Stomach (tissue), 9 donors: Measurements from ENCODE around the gene FOXD2. TPM values are rescaled to one million over a fixed set of nuclear protein-coding genes. Genes with fewer than 3 reads are reported as not detected.

Experiments
- DNase-seq, 2 donors: peaks; one replicate each; pipeline versions ENCODE4 v3.0.0 to v3.0.0-alpha.2; 2013 to 2019
- H3K27ac ChIP-seq, 5 donors: fragments of 200-600 bp in 4 of 5; sonication (generic) in 4 of 5; one replicate each; pipeline ENCODE4 v1.5.1; 2013 to 2019; ENCODE audit warnings: mild to moderate bottlenecking in 1 of 5, moderate library complexity in 1 of 5
- H3K27me3 ChIP-seq, 3 donors: fragments of 200-600 bp; sonication (generic); one replicate each; pipeline ENCODE4 v1.5.1; 2017 to 2019; ENCODE audit warnings: mixed run types in 1 of 3
- H3K36me3 ChIP-seq, 4 donors: fragments of 200-600 bp; sonication (generic); 1 replicate in 3 of 4; 2 replicates in 1 of 4; pipeline ENCODE4 v1.5.1; 2016 to 2019
- H3K4me1 ChIP-seq, 4 donors: fragments of 200-600 bp; sonication (generic); one replicate each; pipeline ENCODE4 v1.5.1; 2016 to 2019
- H3K4me3 ChIP-seq, 4 donors: fragments of 200-600 bp; sonication (generic) in 3 of 4; one replicate each; pipeline ENCODE4 v1.5.1; 2016 to 2019; ENCODE audit warnings: mild to moderate bottlenecking in 1 of 4
- H3K9me3 ChIP-seq, 4 donors: fragments of 200-600 bp; sonication (generic); one replicate each; pipeline ENCODE4 v1.5.1; 2016 to 2019
- CTCF ChIP-seq, 7 experiments: fragments of 450-650 bp in 4 of 7; fragments of 200-600 bp in 3 of 7; sonication (generic) in 3 of 7; IDR thresholded peaks; one replicate each; pipeline ENCODE4 v1.5.1; 2016 to 2019; ENCODE audit warnings: antibody characterized with exemption in 7 of 7, control low read depth in 2 of 7, mild to moderate bottlenecking in 1 of 7
- EP300 ChIP-seq: sonication (generic); formaldehyde crosslinking; IDR thresholded peaks from one replicate; pipeline ENCODE4 v1.6.1; 2017; ENCODE audit warnings: antibody characterized with exemption
- POLR2A ChIP-seq, 4 donors: fragments of 450-650 bp; IDR thresholded peaks; one replicate each; pipeline ENCODE4 v1.6.1; 2016; ENCODE audit warnings: antibody characterized with exemption in 4 of 4, control low read depth in 2 of 4, mild to moderate bottlenecking in 1 of 4, moderate library complexity in 1 of 4
- POLR2AphosphoS5 ChIP-seq, 3 donors: sonication (generic); formaldehyde crosslinking; IDR thresholded peaks; one replicate each; pipeline ENCODE4 v1.6.1; 2016; ENCODE audit warnings: antibody characterized with exemption in 3 of 3
- WGBS, 5 donors: extraction: QIAGEN DNeasy Blood & Tissue Kit in 3 of 5; methylation state at CpG; one replicate each; pipeline versions ENCODE4 v1.1.5 to v1.1.7; 2013 to 2018; 5-methylcytosine and 5-hydroxymethylcytosine counted together
- intact Hi-C: fragments of 100-400 bp; cut with DNase I; formaldehyde crosslinking; loops from one replicate; pipeline ENCODE4 v1.15.1; 2023; ENCODE audit warnings: low total_unique reads
- polyA plus RNA-seq, 3 donors: library from polyadenylated mRNA; stranded (reverse); fragments of 200-250 nt; gene quantifications; one replicate each; pipeline ENCODE4 v1.2.3, GENCODE V29; 2013
- total RNA-seq, 5 donors: library from RNA; depleted of rRNA; stranded (reverse); fragments of >200 nt; gene quantifications; one replicate each; pipeline versions ENCODE4 v1.1.0 to v1.2.3, GENCODE V29; 2014 to 2016
- donor health status: healthy with polysubstance abuse.
- donor health status: Bipolar disorder and iron deficiency.
- donor health status: healthy.

The FOXD2 gene
- total and polyA plus RNA-seq, 8 donors: under 0.01 to 47.5 (median 0.12) TPM; not detected in 4

- intact Hi-C loops: no loop called here
- Histone ChIP-seq H3K36me3 (no peaks in the 10 kb centered on the region), H3K4me1 (peaks cover under 1 to 1% (median 1%) of the 10 kb centered on the region in 4 donors), H3K4me3 (no peak overlapping the region), H3K27ac (no peak overlapping the region), H3K27me3 (peaks cover under 1 to 61% (median 24%) of the 10 kb centered on the region in 3 donors), H3K9me3 (no peaks in the 10 kb centered on the region)
- no peak for DNase-seq
- 43 to 54% (median 49%) methylated on average over 2 of the region's 2 CpGs for WGBS, 5 donors
- no peak for TF ChIP-seq POLR2A (IDR thresholded peaks at IDR 0.05)
- no peak for TF ChIP-seq CTCF (IDR thresholded peaks at IDR 0.05)
- no peak for TF ChIP-seq EP300
- no peak for TF ChIP-seq POLR2AphosphoS5 (IDR thresholded peaks at IDR 0.05)
Observed at GRCh38 chr1:47411436-47411835, 26.4 kb upstream of the FOXD2 start.

GRCh38 chr1:47412437-47412836 is 25.4 kb upstream of the FOXD2 start:
- H3K9me3 ChIP-seq: no peaks in the 10 kb centered on the region
- no peaks in the 10 kb centered on the region for H3K36me3 ChIP-seq
- H3K4me3 ChIP-seq: no peak overlapping the region
- WGBS, 5 donors: 86 to 93% (median 89%) methylated on average over 6 to 14 of the region's 14 CpGs
- TF ChIP-seq POLR2AphosphoS5 (IDR thresholded peaks at IDR 0.05) (no peak), EP300 (no peak), CTCF (IDR thresholded peaks at IDR 0.05) (no peak), POLR2A (IDR thresholded peaks at IDR 0.05) (no peak)
- H3K27ac ChIP-seq: no peak overlapping the region
- H3K4me1 ChIP-seq: peaks cover 3 to 10% (median 4%) of the 10 kb centered on the region in 4 donors
- peaks cover 11 to 71% (median 34%) of the 10 kb centered on the region in 3 donors for H3K27me3 ChIP-seq
- no peak for DNase-seq
- intact Hi-C loops: no loop called here

- DNase-seq: no peak
- Histone ChIP-seq H3K9me3 (no peaks in the 10 kb centered on the region), H3K27ac (no peak within 1 kb of the TSS), H3K36me3 (no peaks in the 10 kb centered on the region), H3K4me3 (peak within 1 kb of the TSS; percentile 15 to 44 (median 26)), H3K4me1 (peaks cover 3 to 10% (median 4%) of the 10 kb centered on the region in 4 donors), H3K27me3 (peaks cover 12 to 92% (median 46%) of the 10 kb centered on the region in 3 donors)
- TF ChIP-seq POLR2AphosphoS5 (IDR thresholded peaks at IDR 0.05) (no peak), CTCF (IDR thresholded peaks at IDR 0.05) (no peak), EP300 (no peak), POLR2A (IDR thresholded peaks at IDR 0.05) (no peak)
- 20 to 30% (median 26%) methylated on average over 13 to 21 of the region's 21 CpGs for WGBS, 5 donors
- intact Hi-C loops: no loop called here
Observed at GRCh38 chr1:47415728-47416318, 22.0 kb upstream of the FOXD2 start, which contains the start of gene FOXE3. TSS of gene FOXE3 (plus strand) at chr1:47416285. CDS start at chr1:47416316, 31 bp downstream.

GRCh38 chr1:47416319-47417169 is 21.3 kb upstream of the FOXD2 start:
- DNase-seq: peak in 1 of 2 donors; percentile 45
- WGBS, 5 donors: 0 to 5% (median 2%) methylated on average over 26 to 134 of the region's 134 CpGs
- no peak overlapping the region for H3K27ac ChIP-seq
- H3K9me3 ChIP-seq: no peaks in the 10 kb centered on the region
- H3K27me3 ChIP-seq: peaks cover 12 to 93% (median 46%) of the 10 kb centered on the region in 3 donors
- no peaks in the 10 kb centered on the region for H3K36me3 ChIP-seq
- intact Hi-C loops: no loop called here
- peaks cover 3 to 10% (median 4%) of the 10 kb centered on the region in 4 donors for H3K4me1 ChIP-seq
- no peak for TF ChIP-seq EP300
- TF ChIP-seq POLR2AphosphoS5 (IDR thresholded peaks at IDR 0.05): no peak
- no peak for TF ChIP-seq POLR2A (IDR thresholded peaks at IDR 0.05)
- no peak for TF ChIP-seq CTCF (IDR thresholded peaks at IDR 0.05)
- H3K4me3 ChIP-seq: peak overlapping the region; percentile 15 to 44 (median 26)
